B cell (primary cell): ENCODE results near the gene SLC12A1. TPM values are rescaled to one million over a fixed set of nuclear protein-coding genes. Genes with fewer than 3 reads are reported as not detected.

Source experiments
- ATAC-seq: fragments of 200-7000 bp; cut with Tn5 transposase; one replicate; pipeline ENCODE4 v1.10.0; 2021; ENCODE audit warnings: low read depth, mild to moderate bottlenecking, moderate number of reproducible peaks, moderate library complexity
- CTCF ChIA-PET: fragments of 350-600 bp; sonication (Branson Sonifier 250); formaldehyde crosslinking; loops from one replicate; lab custom pipeline; 2021; ENCODE audit warnings: antibody characterized with exemption, inconsistent platforms; lab: Charles Lee
- POLR2A ChIA-PET: fragments of 350-600 bp; sonication (Branson Sonifier 250); formaldehyde crosslinking; loops from one replicate; lab custom pipeline; 2021; ENCODE audit warnings: antibody characterized with exemption; lab: Charles Lee
- DNase-seq: peaks from one replicate; pipeline ENCODE4 v3.0.0; 2013
- H2AFZ ChIP-seq: 2 replicates; pipeline ENCODE4 v1.6.1; 2012; ENCODE audit warnings: mild to moderate bottlenecking, low read depth, low read length; ENCODE audit not compliant: insufficient read depth, poor library complexity, severe bottlenecking
- H3K27ac ChIP-seq, 2 donors: 1 replicate in 1 of 2; 2 replicates in 1 of 2; pipeline ENCODE4 v1.5.1; 2012 to 2013; ENCODE audit warnings: low read length in 2 of 2, mild to moderate bottlenecking in 2 of 2, moderate library complexity in 1 of 2
- H3K27me3 ChIP-seq, 4 experiments: fragments of 200-600 bp in 1 of 4; sonication (generic) in 1 of 4; replicated peaks in 1 of 4; 1 replicate in 2 of 4; 2 replicates in 2 of 4; pipeline versions ENCODE4 v1.6.1 to v1.7.0; 2013 to 2016; ENCODE audit warnings: low read length in 3 of 4, mild to moderate bottlenecking in 2 of 4, mixed read lengths in 1 of 4, moderate library complexity in 1 of 4; ENCODE audit not compliant: insufficient read depth in 4 of 4, control insufficient read depth in 3 of 4; ENCODE audit errors: control extremely low read depth in 1 of 4
- H3K36me3 ChIP-seq, 2 experiments: replicated peaks in 1 of 2; 1 replicate in 1 of 2; 2 replicates in 1 of 2; pipeline versions ENCODE4 v1.6.1 to v1.7.1; 2013; ENCODE audit warnings: low read length in 1 of 2; ENCODE audit not compliant: insufficient read depth in 2 of 2, control insufficient read depth in 1 of 2; ENCODE audit errors: control extremely low read depth in 1 of 2, extremely low read depth in 1 of 2
- H3K4me1 ChIP-seq, 2 donors: fragments of 200-600 bp in 1 of 2; sonication (generic) in 1 of 2; 1 replicate in 1 of 2; 2 replicates in 1 of 2; pipeline versions ENCODE4 v1.5.1 to v1.6.1; 2013 to 2017; ENCODE audit warnings: low read length in 2 of 2; ENCODE audit not compliant: control insufficient read depth in 2 of 2, insufficient read depth in 2 of 2
- H3K4me2 ChIP-seq: replicated peaks from 2 replicates; pipeline ENCODE3; 2012; ENCODE audit warnings: mild to moderate bottlenecking, low read depth, low read length; ENCODE audit not compliant: poor library complexity, severe bottlenecking
- H3K4me3 ChIP-seq, 5 experiments: fragments of 200-600 bp in 1 of 5; sonication (generic) in 1 of 5; 1 replicate in 3 of 5; 2 replicates in 2 of 5; pipeline versions ENCODE4 v1.5.1 to v1.7.0; 2011 to 2016; ENCODE audit warnings: low read length in 4 of 5, mild to moderate bottlenecking in 4 of 5, low read depth in 2 of 5, control low read depth in 1 of 5, moderate library complexity in 1 of 5; ENCODE audit not compliant: insufficient read depth in 1 of 5; ENCODE audit errors: control extremely low read depth in 1 of 5, extremely low read depth in 1 of 5
- H3K79me2 ChIP-seq: fragments of 200-600 bp; sonication (generic); one replicate; pipeline ENCODE4 v1.6.0; 2016; ENCODE audit warnings: low read length; ENCODE audit not compliant: control insufficient read depth, insufficient read depth
- H3K9ac ChIP-seq: fragments of 200-600 bp; sonication (generic); 2 replicates; pipeline ENCODE4 v1.6.1; 2017; ENCODE audit warnings: mild to moderate bottlenecking, low read length, moderate library complexity
- H3K9me3 ChIP-seq, 3 donors: one replicate each; pipeline versions ENCODE4 v1.6.1 to v1.7.1; 2013; ENCODE audit warnings: low read length in 2 of 3; ENCODE audit not compliant: control insufficient read depth in 2 of 3, insufficient read depth in 1 of 3; ENCODE audit errors: control extremely low read depth in 1 of 3
- H4K20me1 ChIP-seq: 2 replicates; pipeline ENCODE4 v1.6.0; 2012; ENCODE audit warnings: mild to moderate bottlenecking, low read length; ENCODE audit not compliant: insufficient read depth, control insufficient read depth, poor library complexity, severe bottlenecking
- H3K27ac Mint-ChIP-seq: one replicate; pipeline ENCODE4 v1.8.0; 2021; ENCODE audit warnings: mixed read lengths
- H3K27me3 Mint-ChIP-seq: one replicate; pipeline ENCODE4 v1.8.0; 2021; ENCODE audit warnings: mixed read lengths
- H3K4me1 Mint-ChIP-seq: one replicate; pipeline ENCODE4 v1.8.0; 2021; ENCODE audit warnings: mixed read lengths
- H3K4me3 Mint-ChIP-seq: one replicate; pipeline ENCODE4 v1.8.0; 2021; ENCODE audit warnings: mixed read lengths
- H3K9me3 Mint-ChIP-seq: one replicate; pipeline ENCODE4 v1.8.0; 2022; ENCODE audit warnings: mixed read lengths; ENCODE audit not compliant: insufficient read depth
- EZH2 ChIP-seq: IDR thresholded peaks from 2 replicates; pipeline ENCODE4 v1.6.1; 2012; ENCODE audit warnings: borderline replicate concordance, low read depth, mild to moderate bottlenecking, moderate library complexity, low read length; ENCODE audit not compliant: insufficient read depth, poor library complexity, severe bottlenecking
- WGBS: methylation state at CpG from one replicate; pipeline ENCODE4 v1.1.5; 2013; ENCODE audit warnings: missing lambda C conversion rate; ENCODE audit not compliant: insufficient coverage; 5-methylcytosine and 5-hydroxymethylcytosine counted together
- intact Hi-C: fragments of 100-400 bp; cut with micrococcal nuclease; formaldehyde crosslinking; loops from one replicate; pipeline ENCODE4 v1.10.0; 2022
- polyA plus RNA-seq: library from polyadenylated mRNA; depleted of rRNA; stranded (reverse); fragments of >200 nt; gene quantifications from 2 replicates; pipeline ENCODE4 v1.2.3, GENCODE V29; 2012
- total RNA-seq, 2 donors: library from RNA; stranded (reverse); fragments of 120-200 nt in 1 of 2; gene quantifications; 1 replicate in 1 of 2; 2 replicates in 1 of 2; pipeline versions ENCODE4 v1.2.3 to v1.2.4, GENCODE V29; 2013 to 2022
- TF ChIP-seq, protein P1 (sequence below): fragments of 200-600 bp; IDR thresholded peaks from one replicate; pipeline ENCODE4 v1.8.0; 2022; ENCODE audit warnings: antibody characterized with exemption, mild to moderate bottlenecking

The SLC12A1 gene
- total and polyA plus RNA-seq, 2 donors (not counting 1 experiment from before 2014, with no cell fraction given): not detected

DNA sequence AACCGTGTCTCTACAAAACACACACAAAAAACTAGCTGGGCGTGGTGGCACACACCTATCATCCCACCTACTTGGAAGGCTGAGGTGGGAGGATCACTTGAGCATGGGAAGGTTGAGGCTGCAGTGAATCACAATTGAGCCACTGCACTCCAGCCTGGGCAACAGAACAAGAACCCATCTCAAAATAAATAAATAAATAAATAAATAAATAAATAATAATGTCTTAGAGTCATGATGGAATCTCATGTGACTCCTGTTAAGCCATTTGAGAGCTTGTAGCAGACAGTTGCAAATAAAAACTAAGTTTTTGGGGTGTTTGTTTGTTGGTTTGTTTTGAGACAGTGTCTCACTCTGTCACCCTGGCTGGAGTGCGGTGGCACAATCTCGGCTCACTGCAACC, 33.2 kb downstream of the SLC12A1 start:
- Histone ChIP-seq H3K9ac (no peak overlapping the region), H3K4me1 (no peaks in the 10 kb centered on the region), H3K4me3 (no peak overlapping the region), H3K4me2 (no peak overlapping the region), H2AFZ (no peak overlapping the region), H3K36me3 (no peaks in the 10 kb centered on the region), H4K20me1 (no peaks in the 10 kb centered on the region), H3K27ac (no peak overlapping the region), H3K79me2 (no peaks in the 10 kb centered on the region), H3K9me3 (no peaks in the 10 kb centered on the region), H3K27me3 (no peaks in the 10 kb centered on the region)
- no peak overlapping the region for H3K27ac Mint-ChIP-seq
- TF ChIP-seq EZH2: no peak
- TF ChIP-seq, protein P1, sequence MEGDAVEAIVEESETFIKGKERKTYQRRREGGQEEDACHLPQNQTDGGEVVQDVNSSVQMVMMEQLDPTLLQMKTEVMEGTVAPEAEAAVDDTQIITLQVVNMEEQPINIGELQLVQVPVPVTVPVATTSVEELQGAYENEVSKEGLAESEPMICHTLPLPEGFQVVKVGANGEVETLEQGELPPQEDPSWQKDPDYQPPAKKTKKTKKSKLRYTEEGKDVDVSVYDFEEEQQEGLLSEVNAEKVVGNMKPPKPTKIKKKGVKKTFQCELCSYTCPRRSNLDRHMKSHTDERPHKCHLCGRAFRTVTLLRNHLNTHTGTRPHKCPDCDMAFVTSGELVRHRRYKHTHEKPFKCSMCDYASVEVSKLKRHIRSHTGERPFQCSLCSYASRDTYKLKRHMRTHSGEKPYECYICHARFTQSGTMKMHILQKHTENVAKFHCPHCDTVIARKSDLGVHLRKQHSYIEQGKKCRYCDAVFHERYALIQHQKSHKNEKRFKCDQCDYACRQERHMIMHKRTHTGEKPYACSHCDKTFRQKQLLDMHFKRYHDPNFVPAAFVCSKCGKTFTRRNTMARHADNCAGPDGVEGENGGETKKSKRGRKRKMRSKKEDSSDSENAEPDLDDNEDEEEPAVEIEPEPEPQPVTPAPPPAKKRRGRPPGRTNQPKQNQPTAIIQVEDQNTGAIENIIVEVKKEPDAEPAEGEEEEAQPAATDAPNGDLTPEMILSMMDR: no peak
- CTCF ChIA-PET: no interaction called here
- no peaks in the 10 kb centered on the region for H3K4me1 Mint-ChIP-seq
- no peaks in the 10 kb centered on the region for H3K9me3 Mint-ChIP-seq
- ATAC-seq: no peak
- POLR2A ChIA-PET: no interaction called here
- WGBS: 90% methylated on average over 2 of the region's 4 CpGs
- no peak overlapping the region for H3K4me3 Mint-ChIP-seq
- peaks cover 7% of the 10 kb centered on the region for H3K27me3 Mint-ChIP-seq
- no peak for DNase-seq
- intact Hi-C loops: no loop called here

DNA sequence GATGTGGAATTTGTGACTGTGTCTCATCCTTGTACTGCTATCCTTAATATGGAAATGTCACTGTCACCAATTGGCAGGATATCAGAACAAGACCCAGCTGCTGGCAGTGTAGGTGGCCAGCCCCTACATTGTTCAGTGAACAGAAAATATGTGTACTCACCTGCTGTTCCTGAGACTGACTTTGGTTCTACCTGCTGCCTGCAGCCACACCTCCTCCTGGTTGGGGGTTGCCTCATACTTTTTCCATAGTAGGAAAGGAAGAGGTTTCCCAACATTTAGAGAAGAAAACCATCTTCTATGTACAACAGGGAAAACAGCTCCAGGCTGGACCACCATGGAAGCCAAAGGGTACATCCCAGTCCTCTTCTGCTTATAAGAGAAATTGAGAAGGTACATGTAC, 35.9 kb downstream of the SLC12A1 start:
- no peak overlapping the region for H3K4me3 ChIP-seq
- no peak overlapping the region for H2AFZ ChIP-seq
- TF ChIP-seq EZH2: no peak
- TF ChIP-seq, protein P1: no peak
- Mint-ChIP-seq H3K9me3 (no peaks in the 10 kb centered on the region), H3K4me3 (no peak overlapping the region), H3K27ac (no peak overlapping the region), H3K27me3 (peaks cover 4% of the 10 kb centered on the region), H3K4me1 (no peaks in the 10 kb centered on the region)
- no peak for ATAC-seq
- CTCF ChIA-PET: interaction anchor here (1.1 kb wide), 1 partner anchor 8 kb away, joined by 3 read pairs; no protein-coding TSS in a partner anchor
- no peaks in the 10 kb centered on the region for H3K79me2 ChIP-seq
- no peaks in the 10 kb centered on the region for H4K20me1 ChIP-seq
- no peaks in the 10 kb centered on the region for H3K4me1 ChIP-seq
- POLR2A ChIA-PET: no interaction called here
- H3K27ac ChIP-seq: no peak overlapping the region
- no peak for DNase-seq
- no peaks in the 10 kb centered on the region for H3K9me3 ChIP-seq
- no peaks in the 10 kb centered on the region for H3K36me3 ChIP-seq
- no peak overlapping the region for H3K9ac ChIP-seq
- intact Hi-C loops: no loop called here
- H3K4me2 ChIP-seq: no peak overlapping the region
- H3K27me3 ChIP-seq: no peaks in the 10 kb centered on the region
